NCI-H1092 (cell line): ENCODE data around the gene MATCAP1.
A peak's percentile ranks its signal among the peaks of the same experiment; 100 is the strongest.

Experiments used
- DNase-seq: peaks from one replicate; lab custom pipeline; 2025; lab: John Stamatoyannopoulos, UW

The MATCAP1 gene

DNA sequence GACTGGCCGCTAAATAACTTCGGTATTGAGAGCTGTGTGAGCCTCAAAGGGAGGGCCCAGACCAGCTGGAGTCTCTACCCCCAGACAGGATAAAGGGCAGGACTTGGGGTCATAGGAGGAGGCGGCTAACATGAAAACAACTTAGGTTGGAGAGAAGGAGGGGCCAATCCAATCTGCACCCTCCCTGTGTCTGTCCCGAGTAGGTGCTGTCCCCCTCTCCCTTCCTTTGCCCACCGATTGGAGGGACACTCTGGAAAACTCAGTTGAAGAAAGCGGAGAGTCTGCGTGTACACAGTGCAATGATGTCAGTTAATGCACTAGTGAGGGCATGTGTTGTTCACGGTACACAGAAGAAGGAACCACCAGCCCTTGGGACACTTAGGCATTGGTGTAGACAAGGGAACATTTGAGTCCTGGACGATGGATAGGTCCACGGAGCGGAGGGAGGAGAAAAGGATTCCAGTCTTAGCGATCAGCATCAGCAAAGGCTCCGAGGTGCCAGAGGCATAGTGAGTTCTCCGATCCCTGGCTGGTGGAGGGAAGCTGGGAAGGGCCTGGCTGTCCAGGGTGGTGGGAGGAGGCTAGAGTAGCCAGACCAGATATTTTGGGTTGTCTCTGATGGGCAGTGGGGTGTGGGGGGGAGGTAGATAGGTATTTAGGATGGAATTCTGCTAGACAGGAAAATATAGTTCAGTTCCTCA, 12.7 kb downstream of the MATCAP1 start:
- DNase-seq, result no peak

GRCh38 chr16:67170168-67170948, 13.4 kb downstream of the MATCAP1 start, which contains the start of gene NOL3:
Gene NOL3 (plus strand): TSS chr16:67170538.
- no peak for DNase-seq

DNA sequence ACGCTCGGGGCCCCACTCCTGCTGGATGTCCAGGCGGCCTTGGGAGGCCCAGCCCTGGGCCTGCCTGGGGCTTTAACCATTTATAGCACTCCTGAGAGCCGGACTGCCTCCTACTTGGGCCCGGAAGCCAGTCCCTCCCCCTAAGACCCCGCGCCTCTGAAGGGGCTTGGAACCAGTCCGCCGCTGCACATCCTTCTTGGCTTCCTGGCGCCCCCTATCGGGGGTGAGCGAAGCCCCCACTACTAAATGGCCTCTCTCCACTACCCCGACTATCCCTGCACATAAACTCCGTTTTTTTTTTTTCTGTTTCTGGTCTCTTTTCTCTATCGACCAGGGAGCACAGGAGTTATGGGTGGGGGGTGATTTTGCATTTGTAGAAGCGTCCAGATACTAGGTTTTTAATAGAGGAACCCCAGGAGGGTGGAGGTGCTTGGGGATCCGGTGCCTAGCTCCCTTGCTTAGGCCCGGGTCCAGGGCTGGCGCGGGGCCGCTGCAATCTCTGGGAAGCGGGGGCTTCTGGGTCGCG, 14.1 kb downstream of the MATCAP1 start:
- no peak for DNase-seq

GRCh38 chr16:67169011-67169451, 14.7 kb downstream of the MATCAP1 start:
- DNase-seq, result no peak

DNA sequence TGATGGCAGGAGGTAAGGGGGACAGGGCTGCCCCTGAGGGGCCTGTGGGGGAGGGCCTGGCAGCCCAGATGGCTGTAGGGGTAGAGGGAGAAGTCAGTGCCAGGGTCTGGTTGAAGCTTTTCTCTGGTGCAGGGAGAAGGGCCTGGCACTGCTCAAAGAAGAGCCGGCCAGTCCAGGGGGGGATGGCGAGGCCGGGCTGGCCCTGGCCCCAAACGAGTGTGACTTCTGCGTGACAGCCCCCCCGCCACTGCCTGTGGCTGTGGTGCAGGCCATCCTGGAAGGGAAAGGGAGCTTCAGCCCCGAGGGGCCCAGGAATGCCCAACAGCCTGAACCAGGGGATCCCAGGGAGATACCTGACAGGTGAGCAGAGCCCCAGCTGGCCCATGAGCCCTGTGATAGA, 16.2 kb downstream of the MATCAP1 start:
- DNase-seq, result no peak

- no peak for DNase-seq
Observed at GRCh38 chr16:67166598-67167168, 17.1 kb downstream of the MATCAP1 start.

- no peak for DNase-seq
Observed at GRCh38 chr16:67166110-67166547, 17.6 kb downstream of the MATCAP1 start.

DNA sequence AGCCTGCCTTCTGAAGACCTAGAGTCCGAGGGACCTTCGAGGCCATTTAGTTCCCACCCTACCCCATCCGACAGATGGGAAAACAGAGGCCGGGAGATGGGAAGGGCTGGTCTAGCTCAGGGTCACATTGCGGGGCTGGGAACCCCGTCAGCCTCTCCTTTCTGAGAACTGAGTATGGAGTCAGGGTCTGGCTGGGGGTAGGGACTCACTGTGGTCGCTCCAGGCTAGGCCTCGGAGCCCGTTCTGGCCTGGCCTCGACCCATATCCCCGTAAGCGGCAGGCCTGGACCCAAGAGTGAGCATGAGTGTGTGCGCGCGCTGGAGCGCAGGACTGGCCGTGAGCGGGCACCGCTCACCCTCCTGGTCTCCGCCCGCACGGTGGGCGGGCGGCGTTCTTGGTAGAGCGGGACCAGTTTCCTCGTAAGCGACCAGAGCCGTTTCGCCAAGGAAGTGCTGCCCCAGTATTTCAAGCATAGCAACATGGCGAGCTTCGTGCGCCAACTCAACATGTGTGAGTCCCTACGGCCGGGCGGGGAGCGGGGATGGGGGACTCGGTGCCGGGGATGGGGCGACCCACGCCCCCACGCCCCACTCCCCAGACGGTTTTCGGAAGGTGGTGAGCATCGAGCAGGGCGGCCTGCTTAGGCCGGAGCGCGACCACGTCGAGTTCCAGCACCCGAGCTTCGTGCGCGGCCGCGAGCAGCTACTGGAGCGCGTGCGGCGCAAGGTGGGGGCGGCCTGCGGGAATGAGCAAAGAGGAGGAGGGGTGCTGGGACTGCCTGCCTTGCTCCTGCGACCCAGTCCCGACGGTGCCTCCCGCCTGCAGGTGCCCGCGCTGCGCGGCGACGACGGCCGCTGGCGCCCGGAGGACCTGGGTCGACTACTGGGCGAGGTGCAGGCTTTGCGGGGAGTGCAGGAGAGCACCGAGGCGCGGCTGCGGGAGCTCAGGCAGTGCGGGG, 18.4 kb downstream of the MATCAP1 start:
- DNase-seq, result no peak

GRCh38 chr16:67164599-67165061, 19.1 kb downstream of the MATCAP1 start, which contains the start of gene HSF4:
Gene HSF4 (plus strand): TSS chr16:67164745. CDS start chr16:67164812, 67 bp downstream.
- no peak for DNase-seq

GRCh38 chr16:67163999-67164558, 19.7 kb downstream of the MATCAP1 start:
- no peak for DNase-seq

DNA sequence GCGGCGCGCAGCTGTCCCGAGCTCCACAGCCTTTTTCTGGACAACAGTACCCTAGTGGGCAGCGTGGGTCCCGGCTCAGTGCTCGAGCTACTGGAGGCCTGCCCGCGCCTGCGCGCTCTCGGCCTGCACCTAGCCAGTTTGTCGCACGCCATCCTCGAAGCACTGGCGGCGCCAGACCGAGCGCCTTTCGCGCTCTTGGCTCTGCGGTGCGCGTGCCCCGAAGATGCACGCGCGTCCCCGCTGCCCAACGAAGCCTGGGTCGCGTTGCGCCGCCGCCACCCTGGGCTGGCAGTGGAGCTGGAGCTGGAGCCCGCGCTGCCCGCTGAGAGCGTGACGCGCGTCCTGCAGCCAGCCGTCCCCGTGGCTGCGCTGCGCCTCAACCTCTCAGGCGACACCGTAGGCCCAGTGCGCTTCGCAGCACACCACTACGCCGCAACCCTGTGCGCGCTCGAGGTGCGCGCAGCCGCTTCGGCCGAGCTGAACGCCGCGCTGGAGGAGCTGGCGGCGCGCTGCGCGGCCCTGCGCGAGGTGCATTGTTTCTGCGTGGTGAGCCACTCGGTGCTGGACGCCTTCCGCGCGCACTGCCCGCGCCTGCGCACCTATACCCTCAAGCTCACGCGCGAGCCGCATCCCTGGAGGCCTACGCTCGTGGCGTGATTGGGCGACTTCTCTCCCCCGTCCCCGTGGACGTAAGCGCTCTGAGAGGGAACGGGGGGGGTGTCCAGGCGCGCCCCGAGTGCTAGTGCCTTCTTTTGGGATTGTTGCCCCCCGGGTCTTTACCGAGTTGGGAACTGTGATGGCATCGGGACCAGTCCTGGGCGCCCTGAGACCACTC, 20.4 kb downstream of the MATCAP1 start:
- peak; percentile 76 for DNase-seq

DNA sequence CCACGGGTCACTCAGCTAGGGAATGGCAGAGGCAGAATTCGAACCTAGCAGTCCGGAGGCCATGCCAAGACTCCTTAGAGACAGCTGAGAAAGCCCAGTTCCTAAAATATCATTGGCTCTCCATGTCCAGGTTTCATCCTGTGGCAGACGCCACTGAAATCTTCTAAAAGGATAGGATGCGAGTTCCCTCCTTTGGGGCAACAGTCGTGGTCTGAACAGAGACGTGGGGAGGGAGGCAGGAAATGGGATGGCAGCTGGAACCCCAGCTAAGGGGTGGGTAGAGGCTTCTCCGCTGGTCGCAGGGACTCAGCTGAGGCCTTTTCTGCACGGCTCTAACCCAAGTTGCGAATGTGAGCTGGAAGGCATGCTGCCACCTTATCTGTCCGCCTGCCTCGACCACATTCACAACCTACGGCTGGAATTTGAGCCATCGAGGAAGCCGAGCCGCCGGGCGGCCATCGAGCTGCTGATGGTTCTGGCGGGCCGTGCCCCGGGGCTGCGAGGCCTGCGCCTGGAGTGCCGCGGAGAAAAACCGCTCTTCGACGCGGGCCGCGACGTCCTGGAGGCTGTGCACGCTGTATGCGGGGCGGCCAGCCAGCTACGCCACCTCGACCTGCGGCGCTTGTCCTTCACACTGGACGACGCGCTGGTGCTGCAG, 21.1 kb downstream of the MATCAP1 start:
- DNase-seq, result no peak

GRCh38 chr16:67161595-67162058, 22.1 kb downstream of the MATCAP1 start:
- no peak for DNase-seq

DNA sequence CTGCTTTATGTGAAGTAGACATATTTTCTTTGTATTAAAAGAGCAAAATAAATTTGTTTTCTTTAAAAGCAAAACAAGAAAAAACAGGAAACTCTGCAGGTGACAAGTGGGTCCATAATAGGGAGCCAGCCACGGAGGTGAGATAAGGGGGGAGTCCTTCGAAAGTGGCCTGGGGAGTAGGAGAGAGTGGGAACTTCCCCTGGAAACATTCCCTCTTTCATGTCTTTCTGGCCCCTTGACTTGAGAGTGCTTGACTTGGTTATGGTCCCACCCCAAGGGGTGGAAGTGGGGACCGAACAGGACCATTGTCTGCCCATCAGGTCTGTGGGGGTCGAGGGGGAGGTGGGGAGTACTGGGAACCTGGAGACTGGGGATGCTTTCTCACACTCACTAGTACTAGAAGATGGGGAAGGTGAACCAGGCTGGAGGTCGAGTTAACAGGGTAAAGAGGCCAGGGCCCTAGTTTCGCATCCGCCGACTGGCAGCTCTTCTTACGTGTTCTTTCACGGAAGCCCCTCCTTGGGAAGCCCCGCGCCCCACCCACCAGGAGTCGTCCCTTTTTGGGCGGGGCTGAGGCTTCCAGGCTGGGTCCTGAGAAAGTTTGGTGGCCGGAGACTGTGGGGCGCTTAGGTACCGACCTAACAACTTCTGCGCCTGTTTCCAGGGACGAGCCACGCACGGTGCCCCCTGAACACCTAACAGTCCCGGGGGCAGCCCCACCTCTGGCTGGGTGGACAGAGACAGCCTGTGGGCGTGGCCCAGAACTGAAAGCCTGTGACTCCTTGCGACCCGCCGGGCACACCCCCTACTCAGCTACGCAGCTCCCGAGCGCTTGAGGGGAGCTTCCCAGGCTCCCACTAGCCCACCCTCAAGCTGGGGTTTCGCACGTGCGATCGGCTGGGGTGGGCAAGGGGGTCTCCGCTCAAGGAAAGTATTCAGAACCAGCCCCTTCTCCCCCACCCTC, 24.8 kb downstream of the MATCAP1 start:
- DNase-seq, result no peak

DNA sequence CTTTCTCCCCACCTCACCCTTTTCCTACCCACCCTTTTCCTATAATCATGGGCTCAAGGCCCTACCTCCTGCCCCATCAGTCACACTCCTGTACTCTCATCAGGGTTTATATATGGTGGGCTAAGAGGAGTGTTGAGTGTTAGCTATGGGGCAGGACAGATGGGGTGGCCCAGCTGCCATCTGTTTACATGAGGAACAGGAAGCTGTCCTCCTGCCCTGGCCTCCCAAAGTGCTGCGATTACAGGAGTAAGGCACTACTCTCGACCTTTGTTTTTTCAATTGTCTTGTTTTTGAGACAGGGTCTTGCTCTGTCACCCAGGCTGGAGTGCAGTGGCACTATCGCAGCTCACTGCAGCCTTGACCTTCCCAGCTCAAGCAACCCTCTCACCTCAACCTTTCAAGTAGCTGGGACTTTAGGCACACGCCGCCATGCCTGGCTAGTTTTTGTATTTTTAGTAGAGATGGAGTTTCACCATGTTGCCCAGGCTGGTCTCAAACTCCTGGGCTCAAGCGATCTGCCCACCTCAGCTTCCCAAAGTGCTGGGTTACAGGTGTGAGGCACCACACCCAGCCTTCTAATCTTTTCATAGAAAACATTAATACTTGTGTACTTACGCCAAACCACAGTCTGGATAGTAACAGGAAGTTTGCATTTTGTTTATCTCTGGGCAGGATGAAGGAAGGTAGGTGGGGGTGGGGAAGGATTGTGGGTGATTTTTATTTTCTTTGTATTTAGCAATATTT, 25.7 kb downstream of the MATCAP1 start:
- DNase-seq, result no peak

GRCh38 chr16:67157106-67157748, 26.5 kb downstream of the MATCAP1 start:
- DNase-seq, result no peak
